Omental fat pad (tissue), 4 donors: ENCODE measurements around the gene ADCY3. TPM values are rescaled to one million over a fixed set of nuclear protein-coding genes. Genes with fewer than 3 reads are reported as not detected.

ENCODE experiments used
- ATAC-seq: fragments of 150-250 bp; one replicate; pipeline ENCODE4 v1.9.1; 2016; ENCODE audit warnings: mild to moderate bottlenecking, moderate library complexity; ENCODE audit not compliant: low FRiP score
- DNase-seq: peaks from one replicate; pipeline ENCODE4 v3.0.0-alpha.2; 2019; ENCODE audit warnings: low spot score
- total RNA-seq, 4 donors: library from RNA; depleted of rRNA; stranded (reverse); fragments of >200 nt; gene quantifications; one replicate each; pipeline ENCODE4 v1.1.0, GENCODE V29; 2016
- TF ChIP-seq, protein P1 (sequence below), 3 donors: fragments of 450-650 bp; IDR thresholded peaks; one replicate each; pipeline ENCODE4 v1.5.1; 2016 to 2017; ENCODE audit warnings: antibody characterized with exemption in 3 of 3, mild to moderate bottlenecking in 3 of 3, moderate library complexity in 2 of 3

The ADCY3 gene
- total RNA-seq, 4 donors from 2014 or later: 74.5 to 116 (median 95.1) TPM

DNA sequence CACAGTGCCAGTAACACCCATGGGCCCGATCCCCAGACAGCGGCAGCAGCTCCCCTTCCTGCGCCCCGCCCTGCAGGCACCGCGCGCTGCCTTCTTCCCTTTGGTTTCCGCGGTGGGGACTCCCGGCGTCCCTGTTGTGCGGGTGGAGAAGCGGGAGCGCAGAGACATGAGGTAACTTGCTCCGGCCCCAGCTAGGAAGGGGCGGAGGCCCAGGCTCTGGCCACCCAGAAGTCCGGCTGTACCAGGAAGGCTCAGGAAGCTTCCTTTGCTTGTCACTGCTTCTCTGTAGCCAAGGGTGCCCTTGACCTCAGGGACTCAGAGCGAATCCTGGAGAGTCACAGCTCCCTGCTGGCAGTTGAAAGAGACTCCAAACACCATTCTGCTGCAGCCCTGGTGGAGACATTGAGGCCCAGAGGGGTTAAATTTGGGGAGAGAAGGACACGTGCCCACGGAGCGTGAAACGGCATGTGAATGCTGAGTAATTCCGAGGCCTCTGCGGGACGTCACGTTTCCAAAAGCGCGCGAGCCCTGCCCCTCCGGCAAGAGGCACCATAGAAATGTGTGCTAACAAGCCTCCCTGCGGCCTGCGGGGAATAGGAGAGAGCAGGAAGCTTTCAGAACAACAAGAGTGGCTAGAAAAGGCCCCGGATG, 6.7 kb upstream of the ADCY3 start:
- ATAC-seq (peak; percentile 76), DNase-seq (no peak)
- TF ChIP-seq, protein P1, sequence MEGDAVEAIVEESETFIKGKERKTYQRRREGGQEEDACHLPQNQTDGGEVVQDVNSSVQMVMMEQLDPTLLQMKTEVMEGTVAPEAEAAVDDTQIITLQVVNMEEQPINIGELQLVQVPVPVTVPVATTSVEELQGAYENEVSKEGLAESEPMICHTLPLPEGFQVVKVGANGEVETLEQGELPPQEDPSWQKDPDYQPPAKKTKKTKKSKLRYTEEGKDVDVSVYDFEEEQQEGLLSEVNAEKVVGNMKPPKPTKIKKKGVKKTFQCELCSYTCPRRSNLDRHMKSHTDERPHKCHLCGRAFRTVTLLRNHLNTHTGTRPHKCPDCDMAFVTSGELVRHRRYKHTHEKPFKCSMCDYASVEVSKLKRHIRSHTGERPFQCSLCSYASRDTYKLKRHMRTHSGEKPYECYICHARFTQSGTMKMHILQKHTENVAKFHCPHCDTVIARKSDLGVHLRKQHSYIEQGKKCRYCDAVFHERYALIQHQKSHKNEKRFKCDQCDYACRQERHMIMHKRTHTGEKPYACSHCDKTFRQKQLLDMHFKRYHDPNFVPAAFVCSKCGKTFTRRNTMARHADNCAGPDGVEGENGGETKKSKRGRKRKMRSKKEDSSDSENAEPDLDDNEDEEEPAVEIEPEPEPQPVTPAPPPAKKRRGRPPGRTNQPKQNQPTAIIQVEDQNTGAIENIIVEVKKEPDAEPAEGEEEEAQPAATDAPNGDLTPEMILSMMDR (IDR thresholded peaks at IDR 0.05): no peak

- peak; percentile 4 for ATAC-seq
- no peak for DNase-seq
- TF ChIP-seq, protein P1 (IDR thresholded peaks at IDR 0.05): no peak
These were observed 6.2 kb upstream of the ADCY3 start for GRCh38 chr2:24926220-24926601.

- no peak for DNase-seq
- TF ChIP-seq, protein P1 (IDR thresholded peaks at IDR 0.05): no peak
- ATAC-seq: no peak
These were observed 5.8 kb upstream of the ADCY3 start for GRCh38 chr2:24925815-24926214.

DNA sequence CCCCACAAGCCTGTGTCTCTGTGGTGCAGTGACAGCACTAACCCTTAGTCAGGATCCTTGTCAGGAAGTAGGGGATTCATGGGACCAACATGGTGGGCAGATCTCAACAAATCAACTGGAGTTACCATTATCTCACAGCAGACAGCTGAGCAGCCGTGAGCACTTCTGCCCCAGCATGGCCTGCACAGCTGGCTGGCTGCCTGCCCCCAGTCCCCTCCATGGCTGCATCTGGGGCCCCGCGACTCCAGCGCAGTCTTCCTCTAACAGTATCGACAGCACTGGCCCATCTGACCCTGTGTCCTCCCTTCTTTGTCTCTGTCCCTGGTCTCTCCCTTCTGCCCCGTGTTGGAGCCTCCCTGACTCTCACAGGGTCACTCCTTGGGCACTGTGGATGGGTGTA, 4.7 kb upstream of the ADCY3 start:
- TF ChIP-seq, protein P1 (IDR thresholded peaks at IDR 0.05): no peak
- DNase-seq (no peak), ATAC-seq (no peak)

- DNase-seq (no peak), ATAC-seq (no peak)
- TF ChIP-seq, protein P1 (IDR thresholded peaks at IDR 0.05): no peak
These were observed 4.2 kb upstream of the ADCY3 start for GRCh38 chr2:24924266-24924665.

DNA sequence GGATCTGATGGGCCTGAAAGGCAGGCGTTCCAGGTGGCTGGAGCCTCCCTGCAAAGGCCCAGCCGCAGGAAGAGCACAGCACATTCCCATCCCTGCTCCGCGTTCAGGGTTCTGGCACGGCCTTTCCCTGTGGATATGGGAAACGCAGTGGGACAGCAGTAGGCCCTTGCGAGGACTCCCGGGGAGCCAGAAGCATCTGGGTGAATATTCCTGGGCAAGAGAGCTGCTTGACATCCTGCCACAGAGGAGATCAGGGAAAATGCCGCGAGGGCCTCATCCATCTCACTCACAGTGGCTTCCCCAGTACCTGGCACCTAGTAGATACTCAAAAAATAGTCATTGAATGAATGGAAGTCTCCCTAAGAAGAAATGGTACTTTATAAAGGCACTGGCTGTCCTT, 3.1 kb upstream of the ADCY3 start:
- DNase-seq: no peak
- no peak for ATAC-seq
- TF ChIP-seq, protein P1 (IDR thresholded peaks at IDR 0.05): no peak

- TF ChIP-seq, protein P1 (IDR thresholded peaks at IDR 0.05): no peak
- ATAC-seq: no peak
- no peak for DNase-seq
These were observed 2.5 kb upstream of the ADCY3 start for GRCh38 chr2:24922556-24922955.
